ENCODE data around the gene FAM163A.

The FAM163A gene

GRCh38 chr1:179812501-179813292 lies 69.6 kb downstream of the FAM163A start:
- Histone ChIP-seq H3K4me3 (no peak overlapping the region), H4K20me1 (no peaks in the 10 kb centered on the region; the same call in 1 of the 2 replicates), H3K27me3 (no peaks in the 10 kb centered on the region), H3K9me3 (no peaks in the 10 kb centered on the region), H3K4me1 (peaks cover 15% of the 10 kb centered on the region), H3K9ac (no peak overlapping the region), H3K36me3 (no peaks in the 10 kb centered on the region), H3K27ac (no peak overlapping the region), H3K4me2 (no peak overlapping the region)
- TF ChIP-seq Cebpa-rat (IDR thresholded peaks at IDR 0.05): no peak

- Histone ChIP-seq H4K20me1 (no peaks in the 10 kb centered on the region), H3K4me1 (peaks cover 15% of the 10 kb centered on the region), H3K9me3 (no peaks in the 10 kb centered on the region), H3K4me3 (peak overlapping the region; percentile 65; the same call in 1 of the 2 replicates), H3K27ac (no peak overlapping the region), H3K9ac (no peak overlapping the region), H3K27me3 (no peaks in the 10 kb centered on the region), H3K36me3 (no peaks in the 10 kb centered on the region), H3K4me2 (peak overlapping the region; percentile 92)
- no peak for TF ChIP-seq Cebpa-rat (IDR thresholded peaks at IDR 0.05)
These were observed 70.8 kb downstream of the FAM163A start for GRCh38 chr1:179813626-179814545.

DNA sequence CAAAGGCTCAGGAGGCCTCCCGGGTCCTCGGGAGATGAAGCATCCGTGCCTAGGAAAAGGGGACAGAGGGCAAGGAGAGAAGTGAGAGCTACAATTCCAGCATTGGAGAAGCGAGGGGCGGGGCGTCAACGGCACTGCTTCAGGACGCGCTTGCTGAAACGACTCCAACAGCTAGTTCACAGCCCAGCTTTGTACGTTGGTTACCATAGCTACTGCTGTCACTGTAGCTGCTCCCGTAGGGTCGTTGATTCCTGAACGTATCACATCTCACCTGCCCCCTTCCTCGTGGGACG lies 71.4 kb downstream of the FAM163A start:
- H3K9me3 ChIP-seq: no peaks in the 10 kb centered on the region
- no peak overlapping the region for H3K27ac ChIP-seq
- H3K4me2 ChIP-seq: peak overlapping the region; percentile 92
- H3K4me3 ChIP-seq: peak overlapping the region; percentile 65
- H4K20me1 ChIP-seq: no peaks in the 10 kb centered on the region
- no peak overlapping the region for H3K9ac ChIP-seq
- peaks cover 15% of the 10 kb centered on the region for H3K4me1 ChIP-seq
- no peaks in the 10 kb centered on the region for H3K36me3 ChIP-seq
- no peaks in the 10 kb centered on the region for H3K27me3 ChIP-seq
- no peak for TF ChIP-seq Cebpa-rat (IDR thresholded peaks at IDR 0.05)

GRCh38 chr1:179815641-179816040 lies 72.5 kb downstream of the FAM163A start:
- H3K27ac ChIP-seq: no peak overlapping the region
- H3K9ac ChIP-seq: peak overlapping the region; percentile 43; the same call in 1 of the 2 replicates
- H4K20me1 ChIP-seq: no peaks in the 10 kb centered on the region

DNA sequence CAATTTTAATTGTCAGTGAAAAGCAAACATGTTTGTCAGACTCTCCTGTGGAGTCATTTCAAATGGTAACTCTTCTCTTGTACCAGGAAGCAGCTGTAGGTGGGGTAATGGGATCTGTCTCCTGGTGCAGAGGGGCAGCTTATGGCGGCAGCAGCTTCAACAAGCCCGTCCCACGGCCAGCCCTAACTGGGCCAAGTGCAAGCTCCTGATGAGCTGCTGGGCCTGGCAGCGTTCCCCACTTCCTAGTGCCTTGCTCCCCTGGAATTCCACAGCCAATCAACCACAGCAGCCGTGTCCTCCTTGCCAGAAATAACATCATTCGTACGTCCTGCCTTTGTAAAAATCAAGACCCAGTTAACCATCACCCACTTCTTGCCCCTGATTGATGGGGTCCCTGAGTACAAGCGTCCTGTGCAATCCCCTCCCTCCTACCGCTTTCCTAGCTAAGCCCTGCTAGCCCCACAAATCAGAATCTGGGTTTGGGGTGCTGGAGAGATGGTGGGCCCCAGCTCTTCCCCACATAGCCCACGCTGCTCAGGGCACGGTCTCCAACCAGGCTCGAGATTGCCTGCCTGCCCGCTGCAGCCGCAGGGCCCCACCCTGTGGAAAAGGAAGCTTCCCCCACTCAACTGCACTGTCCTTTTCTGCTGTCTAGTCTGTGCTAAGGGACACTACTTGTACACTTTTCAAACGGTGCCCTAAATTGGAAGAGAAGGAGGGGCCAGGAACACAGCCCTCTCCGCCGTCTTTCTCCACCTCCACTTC lies 73.3 kb downstream of the FAM163A start:
- H3K4me3 ChIP-seq: no peak overlapping the region
- peak overlapping the region; percentile 92; the same call in 1 of the 2 replicates for H3K4me2 ChIP-seq
- no peaks in the 10 kb centered on the region for H3K27me3 ChIP-seq
- no peaks in the 10 kb centered on the region for H4K20me1 ChIP-seq
- H3K27ac ChIP-seq: no peak overlapping the region
- TF ChIP-seq Cebpa-rat (IDR thresholded peaks at IDR 0.05): no peak
- no peaks in the 10 kb centered on the region for H3K36me3 ChIP-seq
- no peak overlapping the region for H3K9ac ChIP-seq
- H3K9me3 ChIP-seq: no peaks in the 10 kb centered on the region
- H3K4me1 ChIP-seq: peaks cover 15% of the 10 kb centered on the region

More at GRCh38 chr1:179815641-179816040, 72.5 kb downstream of the FAM163A start:
- H3K4me3 ChIP-seq: peak overlapping the region; percentile 65
- no peaks in the 10 kb centered on the region for H3K27me3 ChIP-seq
- H3K4me2 ChIP-seq: peak overlapping the region; percentile 92
- no peaks in the 10 kb centered on the region for H3K9me3 ChIP-seq
- H3K4me1 ChIP-seq: peaks cover 15% of the 10 kb centered on the region
- TF ChIP-seq Cebpa-rat (IDR thresholded peaks at IDR 0.05): no peak
- H3K36me3 ChIP-seq: no peaks in the 10 kb centered on the region

DNA sequence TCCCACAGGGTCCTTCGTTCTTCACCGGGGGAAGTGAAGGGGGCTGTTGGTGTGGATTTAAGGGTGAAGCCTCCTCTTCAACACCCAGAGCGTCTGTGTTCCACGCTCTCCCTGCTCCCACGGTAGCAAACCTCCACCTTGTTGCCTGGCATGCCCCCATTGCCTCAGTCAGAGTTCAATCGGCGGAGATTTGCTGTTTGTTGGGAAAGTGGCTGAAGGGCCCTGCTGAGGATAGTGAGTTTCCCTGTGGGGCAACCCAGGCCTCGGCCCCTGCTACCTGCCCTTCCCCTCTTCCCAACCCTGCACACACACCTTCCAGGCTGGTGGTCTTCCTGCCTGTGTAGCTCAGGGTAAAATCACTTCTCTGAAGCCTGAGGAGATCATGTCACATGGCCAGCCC lies 74.0 kb downstream of the FAM163A start:
- H3K27ac ChIP-seq: no peak overlapping the region
- no peak overlapping the region for H3K9ac ChIP-seq
- no peaks in the 10 kb centered on the region for H3K9me3 ChIP-seq
- H3K36me3 ChIP-seq: no peaks in the 10 kb centered on the region
- H3K27me3 ChIP-seq: no peaks in the 10 kb centered on the region
- no peak overlapping the region for H3K4me3 ChIP-seq
- peaks cover 15% of the 10 kb centered on the region for H3K4me1 ChIP-seq
- no peaks in the 10 kb centered on the region for H4K20me1 ChIP-seq
- no peak overlapping the region for H3K4me2 ChIP-seq
- no peak for TF ChIP-seq Cebpa-rat (IDR thresholded peaks at IDR 0.05)

DNA sequence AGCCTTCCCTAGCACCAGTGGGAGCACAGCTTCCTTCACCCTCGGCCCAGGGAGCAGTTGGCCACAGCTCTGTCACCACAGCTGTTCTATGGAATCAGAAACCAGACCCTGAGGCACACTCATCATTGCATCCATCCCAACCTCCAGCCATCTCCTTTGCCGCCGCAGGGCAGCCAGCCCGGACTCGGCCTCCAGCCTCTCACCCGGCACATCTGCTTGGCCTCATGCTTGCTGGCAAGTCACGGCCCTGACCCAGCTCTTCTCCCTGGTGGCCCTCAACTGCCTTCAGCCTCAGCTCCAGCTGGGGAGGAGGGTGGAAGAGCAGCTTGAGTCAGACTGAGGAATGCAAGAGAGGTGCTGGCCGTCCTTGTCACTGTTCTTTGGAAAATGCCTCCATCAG lies 74.7 kb downstream of the FAM163A start:
- Histone ChIP-seq H3K27ac (no peak overlapping the region), H3K4me1 (peaks cover 15% of the 10 kb centered on the region), H3K27me3 (no peaks in the 10 kb centered on the region), H3K36me3 (no peaks in the 10 kb centered on the region), H4K20me1 (no peaks in the 10 kb centered on the region), H3K4me3 (no peak overlapping the region), H3K9ac (no peak overlapping the region), H3K9me3 (no peaks in the 10 kb centered on the region), H3K4me2 (no peak overlapping the region)
- no peak for TF ChIP-seq Cebpa-rat (IDR thresholded peaks at IDR 0.05)

DNA sequence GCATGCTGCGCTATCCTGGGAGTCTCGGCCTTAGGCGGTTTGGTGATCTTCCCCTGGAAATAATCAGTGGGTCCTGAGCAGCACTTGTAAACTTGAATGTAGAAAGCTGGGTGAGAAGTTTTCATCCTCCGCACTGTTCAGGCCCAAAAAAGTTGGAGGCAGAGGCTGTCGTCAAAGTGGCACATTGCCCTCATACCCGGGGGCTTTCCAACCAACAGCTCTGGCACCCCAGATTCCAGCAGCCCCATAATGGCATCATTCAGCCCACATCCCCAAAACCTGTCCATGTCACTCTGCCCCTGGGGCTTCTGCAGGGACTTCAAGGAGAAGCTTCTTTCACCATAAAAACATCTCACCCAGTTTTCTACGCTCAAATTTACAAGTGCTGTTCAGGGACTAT lies 75.2 kb downstream of the FAM163A start:
- no peaks in the 10 kb centered on the region for H4K20me1 ChIP-seq
- peaks cover 15% of the 10 kb centered on the region for H3K4me1 ChIP-seq
- H3K27ac ChIP-seq: no peak overlapping the region
- H3K9ac ChIP-seq: no peak overlapping the region
- H3K36me3 ChIP-seq: no peaks in the 10 kb centered on the region
- no peak overlapping the region for H3K4me3 ChIP-seq
- TF ChIP-seq Cebpa-rat (IDR thresholded peaks at IDR 0.05): no peak
- no peaks in the 10 kb centered on the region for H3K9me3 ChIP-seq
- H3K4me2 ChIP-seq: no peak overlapping the region
- H3K27me3 ChIP-seq: no peaks in the 10 kb centered on the region

DNA sequence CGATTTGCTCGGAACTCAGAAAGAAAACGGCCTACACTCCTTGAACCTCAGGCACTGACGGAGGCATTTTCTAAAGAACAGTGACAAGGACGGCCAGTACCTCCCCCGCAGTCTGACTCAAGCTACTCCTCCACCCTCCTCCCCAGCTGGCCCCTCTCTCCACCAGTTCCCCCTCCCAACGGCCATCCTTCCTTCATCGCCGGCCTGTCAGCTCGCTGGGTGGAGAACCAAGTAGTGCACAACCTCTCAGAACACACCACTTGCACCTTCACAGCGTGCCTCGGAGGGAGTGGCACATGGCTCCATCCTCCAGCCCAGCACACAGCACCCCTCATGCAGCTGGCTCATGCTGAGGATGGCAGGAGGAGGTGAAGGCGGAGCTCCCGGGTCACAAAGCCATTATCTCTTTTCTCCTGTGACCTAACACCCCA lies 75.7 kb downstream of the FAM163A start:
- H3K4me3 ChIP-seq: no peak overlapping the region
- H3K4me1 ChIP-seq: peaks cover 18% of the 10 kb centered on the region
- no peak overlapping the region for H3K9ac ChIP-seq
- H3K9me3 ChIP-seq: no peaks in the 10 kb centered on the region
- H3K27ac ChIP-seq: no peak overlapping the region
- TF ChIP-seq Cebpa-rat (IDR thresholded peaks at IDR 0.05): no peak
- H3K36me3 ChIP-seq: no peaks in the 10 kb centered on the region
- no peaks in the 10 kb centered on the region for H4K20me1 ChIP-seq
- no peaks in the 10 kb centered on the region for H3K27me3 ChIP-seq
- H3K4me2 ChIP-seq: no peak overlapping the region

Data from BLaER1 (cell line).